GM12878 (cell line): ENCODE data around the gene SPTBN1. TPM values are rescaled to one million over a fixed set of nuclear protein-coding genes. Genes with fewer than 3 reads are reported as not detected.

Experiments
- ATF2 ChIP-seq: IDR thresholded peaks from 2 replicates; pipeline ENCODE4 v1.6.1; 2012; ENCODE audit warnings: low read length, inconsistent platforms
- BCLAF1 ChIP-seq: fragments of 450-650 bp; IDR thresholded peaks from 2 replicates; pipeline ENCODE4 v1.6.1; 2017; ENCODE audit warnings: antibody characterized with exemption, mild to moderate bottlenecking, moderate library complexity
- CUX1 ChIP-seq: IDR thresholded peaks from 2 replicates; pipeline ENCODE4 v1.6.1; 2012; ENCODE audit warnings: improper control_type of control experiment, low read depth, low read length; ENCODE audit not compliant: insufficient replicate concordance
- FOXM1 ChIP-seq: IDR thresholded peaks from 2 replicates; pipeline ENCODE4 v1.6.1; 2012; ENCODE audit warnings: low read depth, mild to moderate bottlenecking, inconsistent platforms, low read length, moderate library complexity
- GABPA ChIP-seq: IDR thresholded peaks from 2 replicates; pipeline ENCODE4 v1.6.1; 2014; ENCODE audit warnings: antibody characterized with exemption, low read depth, mild to moderate bottlenecking, inconsistent platforms
- IRF5 ChIP-seq: fragments of 450-650 bp; IDR thresholded peaks from 2 replicates; pipeline ENCODE4 v1.6.1; 2017; ENCODE audit warnings: borderline replicate concordance
- NKRF ChIP-seq: fragments of 450-650 bp; conservative IDR thresholded peaks from 2 replicates; pipeline ENCODE4 v1.6.1; 2017; ENCODE audit warnings: mild to moderate bottlenecking, moderate library complexity
- SIX5 ChIP-seq: IDR thresholded peaks from 2 replicates; pipeline ENCODE4 v1.6.1; 2011; ENCODE audit warnings: mild to moderate bottlenecking, low read depth, low read length, moderate library complexity; ENCODE audit not compliant: severe bottlenecking
- SMAD1 ChIP-seq: fragments of 450-650 bp; IDR thresholded peaks from 2 replicates; pipeline ENCODE4 v1.6.1; 2018; ENCODE audit warnings: mild to moderate bottlenecking, low read depth; ENCODE audit not compliant: partially characterized antibody
- SUPT20H ChIP-seq: IDR thresholded peaks from 2 replicates; pipeline ENCODE4 v1.6.1; 2011; ENCODE audit warnings: low read depth, mild to moderate bottlenecking, low read length, moderate library complexity, borderline replicate concordance; ENCODE audit not compliant: control insufficient read depth
- polyA plus RNA-seq, 11 experiments: library from polyadenylated mRNA; depleted of rRNA in 4 of 11; unstranded in 6 of 11; stranded (reverse) in 5 of 11; fragments of >200 nt; fragmentation: Nextera tagmentation in 4 of 11; fragmentation: Illumina TruSeq in 1 of 11; extraction: Ambion mirVana in 4 of 11; extraction: Trizol in 1 of 11; gene quantifications; 1 replicate in 1 of 11; 2 replicates in 10 of 11; pipeline versions ENCODE4 v1.2.1 to v1.2.3, GENCODE V29; 2011 to 2016; ENCODE audit warnings: inconsistent platforms in 2 of 11, missing spikeins in 2 of 11, low read depth in 1 of 11
- total RNA-seq, 4 experiments: library from RNA; depleted of rRNA in 3 of 4; stranded (reverse); fragments of >200 nt in 3 of 4; fragmentation: Illumina TruSeq in 1 of 4; extraction: Trizol in 1 of 4; gene quantifications; 2 replicates each; pipeline versions ENCODE4 v1.2.1 to v1.2.3, GENCODE V29; 2013 to 2021

The SPTBN1 gene
- total and polyA plus RNA-seq, 10 of the 15 experiments (the other 5 are each of a cell fraction or from before 2014, with no cell fraction given), result 20.6 to 154 (median 76.7) TPM

GRCh38 chr2:54574107-54574859 lies 118.2 kb downstream of the SPTBN1 start (continued):
- TF ChIP-seq GABPA (no peak), BCLAF1 (no peak), NKRF (0 out of 2 replicates have a peak, but pooled peaks have one; percentile 47), SMAD1 (peak; percentile 73), ATF2 (peak; percentile 54), FOXM1 (0 out of 2 replicates have a peak, but pooled peaks have one; percentile 68), SIX5 (no peak), CUX1 (peak; percentile 76), IRF5 (no peak), SUPT20H (no peak)
